HG03378 (cell line): ENCODE data around the gene GALNT12.

Source experiments
- ATAC-seq: cut with Tn5 transposase; IDR thresholded peaks from one replicate; pipeline ENCODE4 v1.9.1; 2021; ENCODE audit warnings: mild to moderate bottlenecking, moderate library complexity; ENCODE audit not compliant: unreplicated experiment

Gene GALNT12

DNA sequence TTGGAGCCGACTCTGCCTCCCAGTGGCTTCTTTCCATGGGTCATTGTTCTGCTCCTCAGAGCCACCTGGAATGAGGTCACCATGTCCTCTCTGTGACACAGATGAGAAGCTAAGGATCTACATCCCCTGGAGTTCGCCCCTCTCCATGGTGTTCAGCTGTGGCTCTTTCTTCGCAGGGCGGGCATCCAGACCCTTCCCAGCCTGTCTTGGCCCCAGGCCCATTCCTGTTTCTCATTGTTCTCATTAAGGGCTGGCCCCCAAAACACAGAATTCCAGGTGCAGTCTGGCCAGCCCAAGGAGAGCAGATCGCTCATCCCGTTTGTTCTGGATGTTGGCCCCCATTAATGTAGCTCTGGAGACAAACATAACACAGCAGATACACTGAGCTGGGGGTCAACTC lies 69.8 kb downstream of the GALNT12 start:
- ATAC-seq = no peak

DNA sequence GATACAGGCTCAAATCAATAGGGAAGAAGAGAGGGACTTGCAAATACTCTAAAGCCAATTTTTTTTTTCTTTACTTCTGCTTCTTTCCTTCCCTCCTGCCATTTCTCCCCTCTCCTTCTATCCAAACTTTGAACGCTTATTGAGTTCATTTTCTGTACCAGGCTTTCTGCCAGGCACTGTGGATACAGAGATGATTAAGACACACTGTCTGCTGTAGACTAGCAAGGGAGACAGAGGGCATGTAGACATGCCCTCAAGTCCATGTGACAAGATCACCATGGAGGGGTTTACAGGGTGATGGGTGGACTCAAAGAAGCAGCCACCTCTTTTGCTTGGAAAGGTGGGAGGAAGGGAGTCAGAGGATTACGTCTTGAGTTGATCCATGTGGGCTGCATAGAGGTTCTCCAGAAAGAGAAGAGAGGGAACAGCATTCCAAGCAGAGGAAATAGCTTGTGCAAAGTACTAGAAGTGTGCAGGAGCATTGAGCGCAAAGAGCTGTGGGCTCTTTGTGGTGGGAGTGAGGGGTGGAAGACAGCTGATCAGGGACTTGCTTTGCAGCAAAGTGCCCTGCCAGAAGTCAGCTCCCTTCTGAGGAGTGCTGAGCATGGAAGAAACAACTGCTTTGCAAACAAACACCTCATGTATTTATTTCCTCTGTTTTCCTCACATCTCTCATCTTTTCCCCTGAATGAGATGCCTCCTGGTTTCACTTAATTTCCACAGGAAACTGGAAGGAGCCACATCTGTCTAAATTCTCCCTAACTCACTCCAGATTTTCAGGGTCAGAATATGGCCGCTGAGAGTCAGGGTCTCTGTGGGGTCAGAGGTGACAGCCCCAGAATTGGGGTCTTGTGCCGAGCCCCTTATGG lies 71.9 kb downstream of the GALNT12 start:
- ATAC-seq = no peak

GRCh38 chr9:98879963-98880310 lies 72.5 kb downstream of the GALNT12 start:
- ATAC-seq = no peak

GRCh38 chr9:98880311-98881015 lies 73.0 kb downstream of the GALNT12 start:
- ATAC-seq = no peak

DNA sequence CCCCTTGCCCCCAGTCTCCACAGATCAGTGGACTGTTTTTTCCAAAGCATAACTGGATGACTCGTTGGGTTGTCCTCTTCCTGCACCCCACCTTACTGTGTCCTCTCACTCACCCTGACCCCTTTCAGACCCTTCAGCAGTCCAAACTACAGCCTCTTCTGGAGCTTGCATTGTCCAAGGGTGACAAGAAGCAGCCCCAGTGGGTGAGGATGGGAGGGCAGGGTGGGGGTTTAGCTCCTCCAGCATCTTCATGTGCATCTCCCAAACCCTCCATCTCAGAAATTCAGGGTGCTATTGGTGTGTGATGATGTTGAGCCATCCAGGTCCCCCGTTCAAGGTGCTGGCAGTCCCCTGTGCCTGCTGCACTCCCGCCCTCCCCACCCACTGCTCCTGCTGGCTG lies 73.9 kb downstream of the GALNT12 start:
- no peak for ATAC-seq

DNA sequence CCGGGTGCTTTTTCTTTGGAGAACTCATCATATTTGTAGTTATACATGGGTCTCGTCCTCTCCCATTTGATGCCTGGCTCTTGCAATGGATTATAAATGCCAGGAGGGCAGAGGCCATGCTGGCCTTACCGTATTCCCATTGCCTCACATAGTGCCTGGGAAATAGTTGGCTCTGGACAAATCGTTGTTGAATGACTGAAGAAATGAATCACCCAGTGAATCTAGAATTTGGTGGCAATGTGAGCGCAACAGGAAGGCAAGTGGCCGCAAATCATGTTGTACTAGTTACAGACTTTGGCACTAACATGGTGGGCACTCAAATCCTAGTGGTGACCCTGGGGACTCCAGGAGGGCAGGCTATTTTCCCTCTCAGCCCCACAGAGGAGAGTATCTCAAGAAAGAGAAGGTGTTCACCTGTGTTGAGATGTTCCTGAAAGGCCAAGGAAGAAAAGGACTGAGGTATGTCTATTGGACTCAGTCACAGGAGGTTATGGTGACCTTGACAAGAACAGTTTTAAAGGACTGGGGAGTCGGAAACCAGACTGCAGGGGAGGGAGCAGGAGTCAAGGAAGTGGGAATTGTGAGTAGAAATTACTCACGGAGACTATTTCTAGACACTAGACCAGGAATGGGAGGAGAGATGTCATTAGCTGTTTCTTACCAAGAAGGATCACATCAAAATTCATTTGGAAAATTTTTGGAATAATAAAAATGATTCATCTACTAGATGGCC lies 74.5 kb downstream of the GALNT12 start:
- no peak for ATAC-seq

DNA sequence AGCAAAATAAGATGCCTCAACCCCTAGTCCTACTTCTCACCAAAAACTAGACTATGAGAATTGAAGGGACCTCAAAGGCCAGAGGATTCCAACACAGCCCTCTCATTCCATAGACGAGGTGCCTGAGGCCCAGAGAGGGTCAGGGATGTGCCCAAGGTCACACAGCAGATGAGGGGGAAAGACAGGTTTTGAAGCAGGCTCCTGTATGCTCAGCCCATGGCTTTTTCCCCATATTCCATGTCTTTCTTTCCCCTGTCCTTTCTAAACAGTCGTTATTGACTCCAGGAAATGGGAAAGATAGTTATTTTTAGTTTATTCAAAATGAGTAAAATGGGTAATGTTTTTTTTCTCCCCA lies 75.1 kb downstream of the GALNT12 start:
- ATAC-seq = no peak

- no peak for ATAC-seq
Measured at GRCh38 chr9:98883276-98883675, 75.8 kb downstream of the GALNT12 start.

DNA sequence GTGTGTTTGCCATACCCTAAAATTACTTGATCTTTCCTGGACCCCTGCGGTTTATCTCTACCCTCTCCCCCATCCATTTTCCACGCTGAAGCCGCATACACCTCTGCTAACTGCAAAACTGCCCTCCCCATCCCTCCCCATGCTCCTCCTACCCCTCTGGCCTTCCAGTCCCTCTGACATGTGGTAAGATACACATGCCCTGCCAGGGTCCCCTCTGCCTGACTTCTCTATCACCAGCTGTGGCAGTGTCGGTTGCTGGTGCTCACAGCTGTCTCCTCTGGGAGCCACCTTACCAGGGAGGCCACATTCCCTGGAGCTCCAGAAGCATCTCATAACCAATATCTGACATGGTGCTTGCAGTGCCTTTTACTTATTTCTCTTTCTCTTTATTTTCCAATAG lies 77.4 kb downstream of the GALNT12 start:
- no peak for ATAC-seq

GRCh38 chr9:98885575-98886295 lies 78.3 kb downstream of the GALNT12 start:
- ATAC-seq = no peak

GRCh38 chr9:98886691-98887229 lies 79.3 kb downstream of the GALNT12 start:
- ATAC-seq = no peak

DNA sequence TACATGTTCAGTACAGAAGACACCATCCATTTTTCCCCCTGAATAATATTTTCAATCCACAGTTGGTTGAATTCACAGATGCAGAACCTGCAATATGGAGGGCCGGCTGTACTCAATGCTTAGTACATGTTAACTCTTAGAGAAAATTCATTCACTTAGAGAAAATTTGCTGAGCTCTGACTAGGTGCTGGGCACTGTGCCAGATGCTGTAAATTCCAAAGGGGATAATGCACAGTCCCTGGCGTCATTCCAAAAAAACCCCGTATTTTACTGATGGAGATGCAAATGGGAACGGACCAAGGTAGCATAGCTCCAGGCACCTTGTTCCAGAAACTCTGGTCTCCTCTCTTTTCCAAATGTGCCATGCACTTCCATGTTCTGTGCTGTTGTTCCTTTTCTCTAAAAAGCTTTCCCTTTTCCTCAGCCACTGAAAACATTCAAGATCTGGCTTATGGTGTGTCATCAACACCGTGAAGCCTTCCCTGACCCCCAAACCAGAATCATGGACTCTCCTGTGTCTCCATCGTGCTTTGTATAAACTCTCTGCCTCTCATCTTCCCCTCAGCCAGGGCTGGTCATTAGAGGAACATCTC lies 80.5 kb downstream of the GALNT12 start:
- no peak for ATAC-seq

DNA sequence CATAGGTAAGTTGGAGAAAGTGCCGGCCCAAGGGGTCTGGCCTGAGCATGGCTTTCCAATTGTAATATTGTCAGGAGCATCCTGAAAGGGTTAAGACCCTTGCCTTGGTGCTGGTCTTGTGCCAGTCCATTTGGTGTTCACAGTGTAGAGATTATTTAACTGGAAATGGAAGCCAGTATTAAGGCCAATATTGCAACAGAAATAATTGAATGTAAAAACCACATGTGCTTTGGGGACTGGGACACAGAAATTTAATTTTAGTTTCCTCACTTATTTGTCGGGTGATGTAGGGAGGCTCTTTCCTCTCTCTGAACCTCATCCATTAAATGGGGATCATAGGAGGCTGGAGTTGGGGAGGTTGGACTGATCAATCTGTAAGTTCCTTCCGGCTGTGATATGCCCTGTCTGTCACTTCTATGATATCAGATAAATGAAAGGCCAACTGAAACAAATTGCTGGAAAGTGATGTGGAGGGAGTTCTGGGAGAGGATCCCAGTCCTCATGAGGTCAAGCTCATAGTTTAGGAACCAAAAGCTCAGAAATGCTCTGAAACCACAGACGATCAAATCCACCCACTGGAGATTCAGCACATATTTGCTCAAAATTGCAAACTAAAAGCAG lies 81.4 kb downstream of the GALNT12 start:
- no peak for ATAC-seq

- no peak for ATAC-seq
Measured at GRCh38 chr9:98890256-98890655, 82.8 kb downstream of the GALNT12 start.

DNA sequence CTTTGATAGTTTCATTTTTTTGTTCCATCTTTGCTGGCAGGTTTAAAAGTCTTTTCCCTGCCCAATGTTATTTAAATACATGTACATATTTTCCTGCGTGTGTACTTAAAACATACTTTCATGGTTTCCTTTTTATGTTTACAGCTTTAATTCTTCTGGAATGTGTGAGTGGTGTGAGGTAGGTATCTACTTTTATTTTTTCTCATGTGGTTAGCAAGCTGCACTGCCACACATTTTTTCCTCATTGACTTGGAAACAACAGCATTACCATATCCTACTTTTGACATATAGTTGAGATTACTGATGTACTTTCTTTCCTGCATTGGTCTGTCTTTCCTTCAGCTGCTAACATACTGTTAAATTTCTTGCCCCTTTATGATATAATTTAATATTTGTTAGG lies 84.8 kb downstream of the GALNT12 start:
- ATAC-seq = no peak

- no peak for ATAC-seq
Measured at GRCh38 chr9:98892690-98893089, 85.2 kb downstream of the GALNT12 start.

DNA sequence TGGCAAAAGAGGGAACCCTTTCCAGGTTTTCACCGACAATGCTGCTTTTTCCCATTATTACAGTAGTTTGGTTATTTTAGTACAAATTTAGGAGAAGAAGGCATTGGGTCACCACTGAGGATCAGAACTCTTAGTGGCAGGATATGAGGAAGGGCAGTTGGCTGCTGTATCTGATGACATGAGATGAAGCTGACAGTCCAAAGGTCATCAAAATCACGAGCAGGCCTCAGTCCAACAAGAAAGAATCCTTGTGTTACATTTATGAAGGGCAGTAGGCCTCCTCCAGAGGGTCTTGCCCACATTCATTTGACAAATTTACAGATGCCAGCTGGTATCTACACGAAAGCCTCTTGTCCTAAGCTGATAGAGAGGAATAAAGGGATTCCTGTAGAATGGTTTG lies 86.7 kb downstream of the GALNT12 start:
- no peak for ATAC-seq

- no peak for ATAC-seq
Measured at GRCh38 chr9:98894761-98895160, 87.3 kb downstream of the GALNT12 start.

DNA sequence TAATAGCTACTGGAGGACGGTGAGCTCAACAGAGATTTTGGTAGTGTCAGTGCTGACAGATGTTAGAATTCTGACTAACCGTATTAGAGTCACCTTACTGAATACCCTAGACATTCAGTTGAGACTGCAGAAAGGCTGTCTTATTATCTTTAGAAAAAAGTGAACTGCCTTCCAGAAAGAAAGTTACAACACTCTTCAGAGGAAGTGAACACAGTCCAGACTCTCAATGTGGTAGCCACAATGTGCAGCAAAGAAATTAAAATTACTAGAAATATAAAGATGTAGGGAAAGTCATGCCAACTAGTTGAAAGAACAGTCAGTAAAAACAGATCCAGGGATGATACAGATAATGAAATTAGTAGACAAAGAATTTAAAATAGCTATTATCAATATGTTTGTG lies 89.2 kb downstream of the GALNT12 start:
- ATAC-seq = no peak

- no peak for ATAC-seq
Measured at GRCh38 chr9:98897745-98898144, 90.3 kb downstream of the GALNT12 start.
